Panc1 (cell line): ENCODE results near the gene PDK4.

ENCODE experiments used
- CTCF ChIP-seq: fragments of 450-650 bp; IDR thresholded peaks from 2 replicates; pipeline ENCODE4 v1.5.1; 2017; ENCODE audit warnings: mild to moderate bottlenecking
- POLR2AphosphoS5 ChIP-seq: IDR thresholded peaks from 2 replicates; pipeline ENCODE4 v1.6.1; 2012; ENCODE audit warnings: mild to moderate bottlenecking, low read depth, low read length, moderate library complexity
- REST ChIP-seq, 2 experiments: IDR thresholded peaks; 2 replicates each; pipeline ENCODE4 v1.6.1; 2011 to 2012; ENCODE audit warnings: low read depth in 2 of 2, control low read depth in 1 of 2, low read length in 1 of 2, mild to moderate bottlenecking in 1 of 2, moderate library complexity in 1 of 2; ENCODE audit not compliant: insufficient read depth in 1 of 2

GRCh38 chr7:95611224-95611623 is 14.9 kb upstream of the PDK4 start:
- TF ChIP-seq POLR2AphosphoS5 (no peak), CTCF (no peak; the same call in 1 of the 2 replicates), REST (IDR thresholded peaks at IDR 0.05; ENCODE audit: insufficient read depth in 1 of 2, low read depth in 2 of 2, low read length in 1 of 2) (no peak)
